NCI-H2029 (cell line): ENCODE results near the gene EDEM1.
"Not testable (repeated sequence)": the region's sequence is repeated elsewhere in the genome, so short reads cannot be mapped to it uniquely, and the experiment has no call there.

Experiments used
- DNase-seq: peaks from one replicate; lab custom pipeline; 2025; lab: John Stamatoyannopoulos, UW

EDEM1 gene

GRCh38 chr3:5232570-5232969 is 45.1 kb downstream of the EDEM1 start:
- DNase-seq: no peak

- DNase-seq: no peak
Observed at GRCh38 chr3:5233026-5233425, 45.5 kb downstream of the EDEM1 start.

- DNase-seq: no peak
Observed at GRCh38 chr3:5235655-5236054, 48.1 kb downstream of the EDEM1 start.

- DNase-seq: no peak
Observed at GRCh38 chr3:5238545-5238944, 51.0 kb downstream of the EDEM1 start.

GRCh38 chr3:5239602-5240001 is 52.1 kb downstream of the EDEM1 start:
- DNase-seq: no peak

- DNase-seq: no peak
Observed at GRCh38 chr3:5240740-5241139, 53.2 kb downstream of the EDEM1 start.

GRCh38 chr3:5242785-5243184 is 55.3 kb downstream of the EDEM1 start:
- DNase-seq: not testable (repeated sequence)

- DNase-seq: no peak
Observed at GRCh38 chr3:5245927-5246326, 58.4 kb downstream of the EDEM1 start.

- DNase-seq: no peak
Observed at GRCh38 chr3:5248822-5249221, 61.3 kb downstream of the EDEM1 start.

- DNase-seq: peak; percentile 28
Observed at GRCh38 chr3:5250467-5251195, 63.1 kb downstream of the EDEM1 start.

GRCh38 chr3:5251196-5251583 is 63.7 kb downstream of the EDEM1 start:
- no peak for DNase-seq

GRCh38 chr3:5252131-5252530 is 64.6 kb downstream of the EDEM1 start:
- DNase-seq: no peak

GRCh38 chr3:5254281-5255048 is 67.0 kb downstream of the EDEM1 start:
- no peak for DNase-seq

- no peak for DNase-seq
Observed at GRCh38 chr3:5255404-5256344, 68.2 kb downstream of the EDEM1 start.

GRCh38 chr3:5258526-5258925 is 71.0 kb downstream of the EDEM1 start:
- no peak for DNase-seq

GRCh38 chr3:5260992-5261501 is 73.5 kb downstream of the EDEM1 start:
- no peak for DNase-seq

GRCh38 chr3:5262507-5262906 is 75.0 kb downstream of the EDEM1 start:
- DNase-seq: no peak

GRCh38 chr3:5264093-5264600 is 76.6 kb downstream of the EDEM1 start:
- DNase-seq: no peak

- no peak for DNase-seq
Observed at GRCh38 chr3:5264896-5265770, 77.6 kb downstream of the EDEM1 start.

- DNase-seq: no peak
Observed at GRCh38 chr3:5267252-5267651, 79.7 kb downstream of the EDEM1 start.

GRCh38 chr3:5267889-5268288 is 80.4 kb downstream of the EDEM1 start:
- DNase-seq: no peak
